ENCODE measurements around the gene PCDH7. TPM values are rescaled to one million over a fixed set of nuclear protein-coding genes. Genes with fewer than 3 reads are reported as not detected.

PCDH7 gene
- total and polyA plus RNA-seq, 5 experiments from 2014 or later = not detected

GRCh38 chr4:30720661-30721184, 554 bp downstream of the PCDH7 start:
- Mint-ChIP-seq H3K9me3 (peaks cover 0 to 15% (median 0%) of the 10 kb centered on the region in 9 donors), H3K27me3 (peaks cover 21 to 65% (median 49%) of the 10 kb centered on the region in 5 donors), H3K4me1 (peaks cover 15 to 55% (median 45%) of the 10 kb centered on the region in 4 donors), H3K36me3 (peaks cover 1 to 10% (median 4%) of the 10 kb centered on the region in 3 donors), H3K4me3 (peak overlapping the region; percentile 42 to 90 (median 74)), H3K27ac (peak overlapping the region in 1 of 10 donors; percentile 73)
- ATAC-seq (no peak), DNase-seq (no peak)
- POLR2A ChIA-PET = no interaction called here

- Mint-ChIP-seq H3K4me1 (peaks cover 12 to 49% (median 38%) of the 10 kb centered on the region in 4 donors), H3K4me3 (peak overlapping the region; percentile 2 to 90 (median 74)), H3K27ac (peak overlapping the region in 1 of 10 donors; percentile 73), H3K9me3 (peaks cover 0 to 15% (median 0%) of the 10 kb centered on the region in 9 donors), H3K36me3 (peaks cover 1 to 10% (median 4%) of the 10 kb centered on the region in 3 donors), H3K27me3 (peaks cover 21 to 63% (median 43%) of the 10 kb centered on the region in 5 donors)
- no peak for DNase-seq
- no peak for ATAC-seq
- POLR2A ChIA-PET = no interaction called here
Observed at GRCh38 chr4:30721185-30722091, 1.3 kb downstream of the PCDH7 start.

- Mint-ChIP-seq H3K4me1 (peaks cover 12 to 47% (median 34%) of the 10 kb centered on the region in 4 donors), H3K27me3 (peaks cover 21 to 61% (median 43%) of the 10 kb centered on the region in 5 donors), H3K9me3 (peaks cover 0 to 15% (median 0%) of the 10 kb centered on the region in 9 donors), H3K4me3 (no peak overlapping the region), H3K36me3 (peaks cover 1 to 10% (median 4%) of the 10 kb centered on the region in 3 donors), H3K27ac (no peak overlapping the region)
- POLR2A ChIA-PET = no interaction called here
- ATAC-seq (no peak), DNase-seq (no peak)
Observed at GRCh38 chr4:30722092-30722358, 1.9 kb downstream of the PCDH7 start.

GRCh38 chr4:30722359-30723200, 2.4 kb downstream of the PCDH7 start:
- peaks cover 8 to 43% (median 30%) of the 10 kb centered on the region in 4 donors for H3K4me1 Mint-ChIP-seq
- H3K9me3 Mint-ChIP-seq = peaks cover 0 to 12% (median 0%) of the 10 kb centered on the region in 9 donors
- DNase-seq (no peak), ATAC-seq (no peak)
- POLR2A ChIA-PET = no interaction called here
- H3K4me3 Mint-ChIP-seq = peak overlapping the region in 6 of 10 donors; percentile 6 to 57 (median 31)
- H3K27me3 Mint-ChIP-seq = peaks cover 17 to 57% (median 38%) of the 10 kb centered on the region in 5 donors
- peaks cover 1 to 10% (median 4%) of the 10 kb centered on the region in 3 donors for H3K36me3 Mint-ChIP-seq
- no peak overlapping the region for H3K27ac Mint-ChIP-seq

GRCh38 chr4:30723201-30723955, 3.2 kb downstream of the PCDH7 start:
- Mint-ChIP-seq H3K27ac (no peak overlapping the region), H3K27me3 (peaks cover 15 to 52% (median 35%) of the 10 kb centered on the region in 5 donors), H3K4me3 (peak overlapping the region in 7 of 10 donors; percentile 6 to 57 (median 36)), H3K4me1 (peaks cover 6 to 36% (median 23%) of the 10 kb centered on the region in 4 donors), H3K36me3 (peaks cover 1 to 10% (median 4%) of the 10 kb centered on the region in 3 donors), H3K9me3 (peaks cover 0 to 7% (median 0%) of the 10 kb centered on the region in 9 donors)
- ATAC-seq (no peak), DNase-seq (no peak)
- POLR2A ChIA-PET = no interaction called here

GRCh38 chr4:30724247-30724646, 4.1 kb downstream of the PCDH7 start:
- Mint-ChIP-seq H3K27ac (no peak overlapping the region), H3K9me3 (peaks cover 0 to 5% (median 0%) of the 10 kb centered on the region in 9 donors), H3K27me3 (peaks cover 13 to 43% (median 26%) of the 10 kb centered on the region in 5 donors), H3K4me3 (no peak overlapping the region), H3K36me3 (peaks cover 1 to 10% (median 2%) of the 10 kb centered on the region in 3 donors), H3K4me1 (peaks cover 1 to 28% (median 15%) of the 10 kb centered on the region in 4 donors)
- POLR2A ChIA-PET = no interaction called here
- DNase-seq = no peak
- no peak for ATAC-seq

- Mint-ChIP-seq H3K27me3 (peaks cover 13 to 33% (median 21%) of the 10 kb centered on the region in 5 donors), H3K27ac (no peak overlapping the region), H3K36me3 (peaks cover 0 to 10% (median 2%) of the 10 kb centered on the region in 3 donors), H3K4me3 (no peak overlapping the region), H3K9me3 (peaks cover 0 to 5% (median 0%) of the 10 kb centered on the region in 9 donors), H3K4me1 (peaks cover 1 to 18% (median 6%) of the 10 kb centered on the region in 4 donors)
- ATAC-seq (no peak), DNase-seq (no peak)
- POLR2A ChIA-PET = no interaction called here
Observed at GRCh38 chr4:30725562-30725961, 5.4 kb downstream of the PCDH7 start.

- Mint-ChIP-seq H3K4me1 (peaks cover 0 to 14% (median 1%) of the 10 kb centered on the region in 4 donors), H3K9me3 (peaks cover 0 to 5% (median 0%) of the 10 kb centered on the region in 9 donors), H3K36me3 (peaks cover 0 to 10% (median 0%) of the 10 kb centered on the region in 3 donors), H3K27ac (no peak overlapping the region), H3K4me3 (no peak overlapping the region), H3K27me3 (peaks cover 13 to 28% (median 17%) of the 10 kb centered on the region in 5 donors)
- DNase-seq (no peak), ATAC-seq (no peak)
- POLR2A ChIA-PET = no interaction called here
Observed at GRCh38 chr4:30726090-30726675, 6.0 kb downstream of the PCDH7 start.

- POLR2A ChIA-PET = interaction anchor here (0.7 kb wide), 1 partner anchor 8 kb away, joined by 3 read pairs; no protein-coding TSS in a partner anchor
- DNase-seq (no peak), ATAC-seq (no peak)
- H3K9me3 Mint-ChIP-seq = peaks cover 0 to 5% (median 0%) of the 10 kb centered on the region in 9 donors
- H3K36me3 Mint-ChIP-seq = peaks cover 0 to 10% (median 0%) of the 10 kb centered on the region in 3 donors
- peaks cover 13 to 20% (median 16%) of the 10 kb centered on the region in 5 donors for H3K27me3 Mint-ChIP-seq
- peaks cover 0 to 11% (median 0%) of the 10 kb centered on the region in 4 donors for H3K4me1 Mint-ChIP-seq
- no peak overlapping the region for H3K27ac Mint-ChIP-seq
- H3K4me3 Mint-ChIP-seq = no peak overlapping the region
Observed at GRCh38 chr4:30727409-30727808, 7.2 kb downstream of the PCDH7 start.

GRCh38 chr4:30728311-30728710, 8.1 kb downstream of the PCDH7 start:
- Mint-ChIP-seq H3K27ac (no peak overlapping the region), H3K9me3 (peaks cover 0 to 5% (median 0%) of the 10 kb centered on the region in 9 donors), H3K36me3 (peaks cover 0 to 7% (median 0%) of the 10 kb centered on the region in 3 donors), H3K27me3 (peaks cover 11 to 17% (median 11%) of the 10 kb centered on the region in 5 donors), H3K4me3 (no peak overlapping the region), H3K4me1 (peaks cover 0 to 2% (median 0%) of the 10 kb centered on the region in 4 donors)
- POLR2A ChIA-PET = no interaction called here
- no peak for ATAC-seq
- no peak for DNase-seq

- H3K9me3 Mint-ChIP-seq = peaks cover 0 to 4% (median 0%) of the 10 kb centered on the region in 9 donors
Observed at GRCh38 chr4:30743897-30744296, 23.7 kb downstream of the PCDH7 start.

More at GRCh38 chr4:30743897-30744296, 23.7 kb downstream of the PCDH7 start:
- ATAC-seq = no peak
- H3K4me3 Mint-ChIP-seq = no peak overlapping the region
- POLR2A ChIA-PET = no interaction called here
- no peaks in the 10 kb centered on the region for H3K27me3 Mint-ChIP-seq
- no peak for DNase-seq
- H3K36me3 Mint-ChIP-seq = no peaks in the 10 kb centered on the region
- no peak overlapping the region for H3K27ac Mint-ChIP-seq
- H3K4me1 Mint-ChIP-seq = no peaks in the 10 kb centered on the region

Data from naive thymus-derived CD8-positive, alpha-beta T cell (primary cell).